ENCODE data around the gene CD3E.
A peak's percentile ranks its signal among the peaks of the same experiment; 100 is the strongest.

DNA sequence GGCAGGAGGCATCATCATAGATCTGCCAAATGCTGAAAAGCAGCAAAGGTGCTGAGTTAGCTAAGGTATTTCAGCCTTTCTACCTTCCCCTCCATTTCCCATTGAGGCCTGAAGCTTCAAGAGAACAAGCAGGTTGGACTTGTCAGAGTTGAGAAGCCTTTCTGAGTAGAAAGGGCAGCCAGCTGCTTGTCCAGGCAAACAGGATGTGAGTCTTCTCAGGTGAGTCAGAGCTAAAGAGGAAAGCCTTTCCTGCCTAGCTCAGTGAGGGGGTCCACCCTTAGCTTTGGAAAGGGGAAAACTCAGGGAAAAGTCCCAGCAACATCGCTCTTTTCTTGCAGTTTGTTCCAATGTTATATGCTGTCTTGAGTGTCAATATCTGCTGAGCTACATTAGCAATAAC lies 27.2 kb upstream of the CD3E start:
- TF ChIP-seq POLR2A (IDR thresholded peaks at IDR 0.05; ENCODE audit: low read depth, low read length): no peak
- TF ChIP-seq POLR2AphosphoS5 (IDR thresholded peaks at IDR 0.05; ENCODE audit: insufficient read depth, low read depth, low read length): peak; percentile 81
- TF ChIP-seq CTCF (IDR thresholded peaks at IDR 0.05; ENCODE audit: extremely low read depth in 1 of 2, insufficient read depth in 1 of 2, low read depth in 1 of 2, low read length in 2 of 2): no peak
- TF ChIP-seq MAX (IDR thresholded peaks at IDR 0.05; ENCODE audit: insufficient read depth, insufficient read length): no peak
- no peak for TF ChIP-seq EZH2 (IDR thresholded peaks at IDR 0.05; ENCODE audit: borderline replicate concordance, low read depth, low read length, severe bottlenecking)
- TF ChIP-seq FOS (IDR thresholded peaks at IDR 0.05; ENCODE audit: borderline replicate concordance, insufficient read depth, low read length): peak; percentile 94
- TF ChIP-seq JUN (IDR thresholded peaks at IDR 0.05; ENCODE audit: borderline replicate concordance, insufficient read depth, insufficient read length, low read depth): peak; percentile 80
- TF ChIP-seq MYC (IDR thresholded peaks at IDR 0.05; ENCODE audit: low read depth, low read length): no peak
